ENCODE data around the gene APLN. TPM values are rescaled to one million over a fixed set of nuclear protein-coding genes. Genes with fewer than 3 reads are reported as not detected.

Gene APLN
- total RNA-seq, 1 donor from 2014 or later, result 0.29 TPM

- no peaks in the 10 kb centered on the region for H3K36me3 Mint-ChIP-seq
- H3K9me3 Mint-ChIP-seq, result peaks cover 18% of the 10 kb centered on the region
- peaks cover 5% of the 10 kb centered on the region for H3K27me3 Mint-ChIP-seq (ENCODE audit: low read depth)
- no peak overlapping the region for H3K4me3 Mint-ChIP-seq
- TF ChIP-seq CTCF (IDR thresholded peaks at IDR 0.05; ENCODE audit: unreplicated experiment), result no peak
- no peak overlapping the region for H3K27ac Mint-ChIP-seq
- no peaks in the 10 kb centered on the region for H3K4me1 Mint-ChIP-seq
- DNase-seq (ENCODE audit: low spot score in 2 of 2, unreplicated experiment in 2 of 2), result no peak
Observed at GRCh38 chrX:129697204-129697829, 42.6 kb upstream of the APLN start.

GRCh38 chrX:129696463-129697155, 41.9 kb upstream of the APLN start:
- no peak for TF ChIP-seq CTCF (IDR thresholded peaks at IDR 0.05; ENCODE audit: unreplicated experiment)
- Mint-ChIP-seq H3K4me3 (no peak overlapping the region), H3K4me1 (no peaks in the 10 kb centered on the region), H3K36me3 (no peaks in the 10 kb centered on the region), H3K9me3 (peaks cover 18% of the 10 kb centered on the region), H3K27ac (no peak overlapping the region), H3K27me3 (ENCODE audit: low read depth) (peaks cover 5% of the 10 kb centered on the region)
- DNase-seq (ENCODE audit: low spot score in 2 of 2, unreplicated experiment in 2 of 2), result no peak

GRCh38 chrX:129695937-129696336, 41.2 kb upstream of the APLN start:
- Mint-ChIP-seq H3K4me1 (no peaks in the 10 kb centered on the region), H3K9me3 (peaks cover 18% of the 10 kb centered on the region), H3K36me3 (no peaks in the 10 kb centered on the region), H3K27me3 (ENCODE audit: low read depth) (peaks cover 5% of the 10 kb centered on the region), H3K27ac (no peak overlapping the region), H3K4me3 (no peak overlapping the region)
- DNase-seq (ENCODE audit: low spot score in 2 of 2, unreplicated experiment in 2 of 2), result no peak
- TF ChIP-seq CTCF (IDR thresholded peaks at IDR 0.05; ENCODE audit: unreplicated experiment), result no peak

- H3K27ac Mint-ChIP-seq, result no peak overlapping the region
- H3K36me3 Mint-ChIP-seq, result no peaks in the 10 kb centered on the region
- no peaks in the 10 kb centered on the region for H3K4me1 Mint-ChIP-seq
- TF ChIP-seq CTCF (IDR thresholded peaks at IDR 0.05; ENCODE audit: unreplicated experiment), result no peak
- no peak overlapping the region for H3K4me3 Mint-ChIP-seq
- H3K27me3 Mint-ChIP-seq (ENCODE audit: low read depth), result peaks cover 5% of the 10 kb centered on the region
- no peak for DNase-seq (ENCODE audit: low spot score in 2 of 2, unreplicated experiment in 2 of 2)
- H3K9me3 Mint-ChIP-seq, result peaks cover 18% of the 10 kb centered on the region
Observed at GRCh38 chrX:129695535-129695934, 40.8 kb upstream of the APLN start.

- Mint-ChIP-seq H3K4me3 (no peak overlapping the region), H3K36me3 (no peaks in the 10 kb centered on the region), H3K9me3 (peaks cover 13% of the 10 kb centered on the region), H3K27ac (no peak overlapping the region), H3K27me3 (ENCODE audit: low read depth) (peaks cover 5% of the 10 kb centered on the region), H3K4me1 (no peaks in the 10 kb centered on the region)
- no peak for DNase-seq (ENCODE audit: low spot score in 2 of 2, unreplicated experiment in 2 of 2)
- TF ChIP-seq CTCF (IDR thresholded peaks at IDR 0.05; ENCODE audit: unreplicated experiment), result no peak
Observed at GRCh38 chrX:129694805-129695204, 40.0 kb upstream of the APLN start.
